ENCODE results near the gene FSCN2.

Gene FSCN2

GRCh38 chr17:81539571-81539900 lies 11.4 kb downstream of the FSCN2 start:
- no peaks in the 10 kb centered on the region for H3K36me3 ChIP-seq (replicated peaks; ENCODE audit: insufficient read depth, low read length)
- H3K27ac ChIP-seq (ENCODE audit: low read length), result no peak overlapping the region
- H4K20me1 ChIP-seq (ENCODE audit: insufficient read depth, low read length), result no peaks in the 10 kb centered on the region
- H3K4me2 ChIP-seq (ENCODE audit: low read depth, low read length), result no peak overlapping the region
- H3K9ac ChIP-seq (ENCODE audit: low read length), result no peak overlapping the region
- no peak overlapping the region for H2AFZ ChIP-seq (ENCODE audit: low read length)
- H3K9me3 ChIP-seq (replicated peaks; ENCODE audit: insufficient read depth, low read length), result no peaks in the 10 kb centered on the region
- no peak overlapping the region for H3K4me3 ChIP-seq (ENCODE audit: low read length)
- no peak for DNase-seq
- no peaks in the 10 kb centered on the region for H3F3A ChIP-seq (ENCODE audit: insufficient read depth, low read length)
- no peaks in the 10 kb centered on the region for H3K4me1 ChIP-seq (ENCODE audit: low read length)
- H3K9me2 ChIP-seq (replicated peaks; ENCODE audit: insufficient read depth, low read length), result no peaks in the 10 kb centered on the region
- TF ChIP-seq CTCF (IDR thresholded peaks at IDR 0.05; ENCODE audit: low read length) (no peak), EZH2phosphoT487 (IDR thresholded peaks at IDR 0.05; ENCODE audit: low read length) (no peak), EZH2 (optimal IDR thresholded peaks at IDR 0.05; ENCODE audit: low read depth, low read length) (no peak)
- H3K27me3 ChIP-seq (replicated peaks; ENCODE audit: insufficient read depth, low read length), result no peaks in the 10 kb centered on the region
- no peaks in the 10 kb centered on the region for H3K79me2 ChIP-seq (ENCODE audit: low read length)

- Histone ChIP-seq H3K4me2 (ENCODE audit: low read depth, low read length) (no peak overlapping the region), H3K4me3 (ENCODE audit: low read length) (no peak overlapping the region), H3K27ac (ENCODE audit: low read length) (no peak overlapping the region), H3K27me3 (replicated peaks; ENCODE audit: insufficient read depth, low read length) (no peaks in the 10 kb centered on the region), H3K9ac (ENCODE audit: low read length) (no peak overlapping the region), H3F3A (ENCODE audit: insufficient read depth, low read length) (no peaks in the 10 kb centered on the region), H3K36me3 (replicated peaks; ENCODE audit: insufficient read depth, low read length) (no peaks in the 10 kb centered on the region), H2AFZ (ENCODE audit: low read length) (no peak overlapping the region), H3K79me2 (ENCODE audit: low read length) (no peaks in the 10 kb centered on the region), H4K20me1 (ENCODE audit: insufficient read depth, low read length) (no peaks in the 10 kb centered on the region), H3K9me2 (replicated peaks; ENCODE audit: insufficient read depth, low read length) (no peaks in the 10 kb centered on the region), H3K9me3 (replicated peaks; ENCODE audit: insufficient read depth, low read length) (no peaks in the 10 kb centered on the region), H3K4me1 (ENCODE audit: low read length) (no peaks in the 10 kb centered on the region)
- no peak for DNase-seq
- TF ChIP-seq EZH2 (optimal IDR thresholded peaks at IDR 0.05; ENCODE audit: low read depth, low read length) (no peak), CTCF (IDR thresholded peaks at IDR 0.05; ENCODE audit: low read length) (no peak), EZH2phosphoT487 (IDR thresholded peaks at IDR 0.05; ENCODE audit: low read length) (no peak)
Observed at GRCh38 chr17:81539961-81540675, 11.9 kb downstream of the FSCN2 start.

- Histone ChIP-seq H3K27me3 (replicated peaks; ENCODE audit: insufficient read depth, low read length) (no peaks in the 10 kb centered on the region), H3K79me2 (ENCODE audit: low read length) (no peaks in the 10 kb centered on the region), H4K20me1 (ENCODE audit: insufficient read depth, low read length) (no peaks in the 10 kb centered on the region), H2AFZ (ENCODE audit: low read length) (no peak overlapping the region), H3K4me3 (ENCODE audit: low read length) (no peak overlapping the region), H3F3A (ENCODE audit: insufficient read depth, low read length) (no peaks in the 10 kb centered on the region), H3K36me3 (replicated peaks; ENCODE audit: insufficient read depth, low read length) (no peaks in the 10 kb centered on the region), H3K4me1 (ENCODE audit: low read length) (no peaks in the 10 kb centered on the region), H3K9me2 (replicated peaks; ENCODE audit: insufficient read depth, low read length) (no peaks in the 10 kb centered on the region), H3K9ac (ENCODE audit: low read length) (no peak overlapping the region), H3K4me2 (ENCODE audit: low read depth, low read length) (no peak overlapping the region), H3K27ac (ENCODE audit: low read length) (no peak overlapping the region), H3K9me3 (replicated peaks; ENCODE audit: insufficient read depth, low read length) (no peaks in the 10 kb centered on the region)
- DNase-seq, result no peak
- no peak for TF ChIP-seq CTCF (IDR thresholded peaks at IDR 0.05; ENCODE audit: low read length)
- no peak for TF ChIP-seq EZH2phosphoT487 (IDR thresholded peaks at IDR 0.05; ENCODE audit: low read length)
- TF ChIP-seq EZH2 (optimal IDR thresholded peaks at IDR 0.05; ENCODE audit: low read depth, low read length), result no peak
Observed at GRCh38 chr17:81540676-81541027, 12.5 kb downstream of the FSCN2 start.

All from MM.1S (cell line).